Measurements from ENCODE around the gene NEK2.
"Not testable (repeated sequence)": the region's sequence is repeated elsewhere in the genome, so short reads cannot be mapped to it uniquely, and the experiment has no call there.

NEK2 gene

DNA sequence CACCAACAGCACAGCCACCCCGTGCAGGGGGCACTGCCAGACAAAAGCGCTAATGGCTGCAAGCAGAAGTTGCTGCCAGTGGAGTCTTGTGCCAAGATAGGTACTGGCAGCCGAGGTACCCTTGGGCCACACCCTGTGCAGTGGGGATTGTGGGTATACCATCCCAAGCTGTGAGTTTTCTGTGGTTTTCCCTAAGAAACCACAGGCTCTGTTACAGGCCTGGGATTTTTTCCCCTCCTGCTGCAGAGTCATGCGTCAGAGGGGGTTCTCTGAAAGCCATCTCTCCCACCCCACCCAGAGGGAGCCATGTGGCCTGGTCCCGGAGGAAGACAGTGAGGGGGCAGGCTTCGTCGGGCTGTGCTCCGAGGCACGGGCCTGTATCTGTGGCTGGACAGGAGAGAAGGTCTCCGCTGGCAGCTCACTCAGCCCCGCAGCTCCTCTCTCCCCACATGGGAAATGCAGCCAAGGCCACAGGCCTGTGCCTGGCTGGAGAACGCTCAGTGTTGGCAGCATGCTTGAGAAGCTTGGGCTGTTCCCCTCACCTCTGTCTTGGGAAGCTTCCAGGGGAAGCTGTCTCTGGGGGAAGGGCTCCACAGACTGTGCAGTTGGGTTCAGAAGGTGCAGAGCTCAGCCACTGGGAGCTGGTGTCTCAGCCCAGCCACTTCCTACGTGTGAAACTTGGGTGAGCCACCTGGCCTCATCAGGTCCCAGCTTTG, 42.5 kb downstream of the NEK2 start:
- DNase-seq (ENCODE audit: low read depth), result no peak

DNA sequence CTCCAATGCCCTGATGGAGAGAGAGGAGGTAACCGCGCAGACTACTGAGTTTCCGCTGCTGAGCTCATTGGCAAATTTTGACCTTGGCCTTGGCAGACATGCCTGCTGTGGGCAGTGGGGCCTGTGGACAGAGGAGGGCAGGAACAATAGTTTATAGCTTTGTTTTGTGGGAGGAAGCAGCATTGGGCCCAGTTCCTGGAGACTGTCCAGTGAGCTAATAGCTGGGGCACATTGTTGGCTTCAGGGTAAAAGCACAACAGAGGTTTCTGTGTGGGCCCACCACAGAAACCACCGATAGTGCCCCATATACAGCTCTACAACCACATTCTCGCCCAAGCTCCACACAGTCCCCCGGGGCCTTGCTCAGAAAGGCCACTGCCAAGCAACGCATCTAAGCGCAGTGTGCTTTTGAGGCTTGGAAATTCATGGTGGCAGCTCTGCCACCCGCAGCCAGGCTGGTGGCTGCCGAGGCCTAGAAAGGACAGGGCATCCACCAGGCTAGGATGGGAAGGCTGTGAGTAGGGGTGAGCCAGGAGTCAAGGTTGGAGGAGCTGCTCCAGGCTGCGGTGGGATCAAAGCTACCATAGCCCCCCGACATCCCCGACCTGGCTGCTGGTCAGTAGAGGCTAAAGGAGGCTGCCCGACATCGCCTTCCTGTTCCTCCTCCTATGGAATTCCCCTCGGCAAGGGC, 43.2 kb downstream of the NEK2 start:
- DNase-seq (ENCODE audit: low read depth), result no peak

DNA sequence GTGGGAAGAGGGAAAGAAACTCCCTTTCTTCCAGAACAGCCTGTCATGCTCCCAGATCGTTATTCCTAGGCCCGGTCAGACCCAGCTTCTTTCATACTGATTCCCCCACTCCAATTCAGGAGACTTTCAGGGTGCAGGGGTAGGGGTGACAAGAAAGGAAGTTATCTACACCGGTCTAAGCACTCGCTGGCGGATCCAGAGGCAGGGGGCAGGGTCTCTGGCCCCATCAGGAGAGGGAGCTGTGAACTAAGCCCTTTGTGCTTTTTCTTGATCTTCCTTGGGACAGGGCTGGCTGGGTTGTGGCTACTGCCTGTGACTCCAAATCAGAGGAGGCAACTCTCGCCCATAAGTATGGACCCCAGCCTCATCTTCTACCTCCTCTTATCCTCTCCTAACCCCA, 44.3 kb downstream of the NEK2 start:
- no peak for DNase-seq (ENCODE audit: low read depth)

DNA sequence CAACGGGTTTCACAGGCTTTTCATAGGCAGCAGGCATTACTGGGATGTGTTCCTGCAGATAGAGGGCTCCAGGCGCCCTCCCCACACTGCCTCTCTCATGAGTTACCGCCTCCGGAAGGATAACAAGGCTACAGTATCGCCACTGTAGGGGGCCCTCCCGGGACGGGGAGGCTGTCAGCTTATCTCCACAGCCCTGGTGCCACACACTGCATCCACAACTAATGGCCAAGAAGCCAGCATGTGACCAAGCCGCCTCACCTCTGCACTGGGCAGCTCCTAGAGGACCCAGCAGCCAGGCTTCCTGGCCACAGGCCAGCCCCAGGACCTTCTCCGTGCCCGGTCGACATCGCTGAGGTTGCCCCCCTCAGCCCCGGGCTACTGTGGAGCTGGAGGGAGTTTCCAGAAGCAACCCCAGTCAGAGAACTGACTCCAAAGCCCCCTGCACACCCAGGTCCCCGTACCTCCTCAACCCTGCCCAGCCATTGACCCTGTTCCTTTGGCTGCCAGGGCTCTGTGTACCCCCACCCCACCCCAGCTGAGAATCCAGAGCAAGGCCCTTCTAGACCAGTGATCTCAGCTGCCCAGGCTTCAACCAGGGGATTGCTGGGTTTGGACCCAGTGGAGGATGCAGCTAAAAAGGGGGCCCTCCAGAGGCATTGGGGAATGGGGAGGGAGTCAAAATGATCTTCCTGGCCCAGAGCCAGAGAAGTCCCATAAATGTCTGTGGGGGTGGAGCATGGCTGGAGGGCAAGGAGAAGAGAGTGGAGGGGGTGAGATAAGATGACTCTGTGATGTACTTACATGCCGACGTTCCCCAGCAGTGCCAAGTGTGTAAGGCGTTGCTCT, 45.0 kb downstream of the NEK2 start:
- DNase-seq (ENCODE audit: low read depth), result no peak

DNA sequence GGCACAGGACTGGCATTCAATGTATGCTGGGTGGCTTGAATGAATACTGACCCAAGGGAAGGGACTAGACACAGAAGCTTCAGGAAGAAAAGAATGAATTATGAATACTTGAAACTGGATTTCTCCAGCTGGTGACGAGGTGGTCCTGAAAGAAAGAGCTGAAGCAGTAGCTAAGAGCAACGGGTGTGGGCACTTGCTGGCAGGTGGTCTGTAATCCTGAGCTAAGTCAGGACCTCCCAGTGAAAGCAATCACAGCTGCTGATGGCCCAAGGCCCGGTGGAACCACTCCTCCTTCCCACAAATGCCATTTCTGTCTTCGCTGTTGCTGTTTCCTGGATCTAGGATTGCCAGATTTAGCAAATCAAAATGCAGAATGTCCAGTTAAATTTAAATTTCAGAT, 47.0 kb downstream of the NEK2 start:
- DNase-seq (ENCODE audit: low read depth), result no peak

DNA sequence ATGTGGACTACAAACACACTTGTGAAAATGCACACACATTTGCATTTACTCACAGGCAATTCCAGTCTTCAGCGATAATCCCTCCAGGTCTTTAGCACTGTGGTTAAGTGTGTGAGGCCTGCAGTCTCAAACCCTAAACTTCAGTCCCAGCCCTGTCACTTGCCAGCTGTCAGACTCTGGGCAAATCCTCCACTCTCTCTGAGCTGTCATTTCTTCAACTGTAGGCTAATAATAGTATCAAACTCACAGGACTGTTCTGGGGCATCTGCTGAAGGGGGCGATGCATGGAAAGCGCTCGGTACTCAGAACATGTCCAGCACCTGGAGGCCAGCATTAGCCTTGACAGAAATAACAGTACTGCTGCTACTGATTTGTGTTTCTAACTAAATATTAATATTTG, 48.2 kb downstream of the NEK2 start:
- DNase-seq (ENCODE audit: low read depth), result no peak

DNA sequence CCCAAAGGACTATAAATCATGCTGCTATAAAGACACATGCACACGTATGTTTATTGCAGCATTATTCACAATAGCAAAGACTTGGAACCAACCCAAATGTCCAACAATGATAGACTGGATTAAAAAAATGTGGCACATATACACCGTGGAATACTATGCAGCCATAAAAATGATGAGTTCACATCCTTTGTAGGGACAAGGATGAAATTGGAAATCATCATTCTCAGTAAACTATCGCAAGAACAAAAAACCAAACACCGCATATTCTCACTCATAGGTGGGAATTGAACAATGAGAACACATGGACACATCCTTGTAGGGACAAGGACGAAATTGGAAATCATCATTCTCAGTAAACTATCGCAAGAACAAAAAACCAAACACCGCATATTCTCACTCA, 49.6 kb downstream of the NEK2 start:
- not testable (repeated sequence) for DNase-seq (ENCODE audit: low read depth)

DNA sequence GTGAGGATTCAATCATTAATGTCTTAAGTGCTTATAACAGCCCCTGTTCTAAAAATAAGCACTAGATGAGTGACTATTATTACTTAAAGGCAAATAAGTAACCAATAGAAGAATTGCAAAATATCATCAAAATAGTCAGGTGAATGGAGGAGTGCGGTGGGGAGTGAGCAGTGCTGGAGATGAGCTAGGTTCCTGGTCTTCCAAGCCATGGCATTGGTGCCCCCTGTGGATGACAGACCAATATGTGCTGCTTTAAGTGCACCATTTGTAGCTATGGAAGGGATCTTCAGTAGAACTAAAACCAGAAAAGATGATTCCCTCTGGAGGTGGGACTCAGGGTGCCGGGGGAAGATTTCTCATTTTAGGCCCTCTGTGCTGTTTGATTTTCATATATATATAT, 50.4 kb downstream of the NEK2 start:
- DNase-seq (ENCODE audit: low read depth), result no peak

DNA sequence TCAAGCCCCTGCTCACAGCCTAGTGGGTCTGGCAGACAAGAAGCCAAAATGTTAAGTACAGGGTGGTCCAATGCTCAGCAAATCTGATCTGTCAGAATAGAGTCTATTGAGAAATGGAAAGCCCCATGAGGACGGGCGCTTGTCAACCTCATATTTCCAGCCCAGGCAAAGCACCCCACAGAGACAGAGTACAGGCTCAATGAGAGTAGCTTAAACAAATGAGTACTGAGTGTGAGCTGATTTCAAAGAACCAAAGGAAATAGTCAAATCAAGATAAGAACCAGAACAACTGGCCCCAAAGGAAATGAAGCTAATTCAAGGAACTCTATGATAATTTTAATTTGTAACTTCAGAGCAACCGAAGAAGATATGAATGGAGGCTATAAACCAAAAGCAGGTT, 51.9 kb downstream of the NEK2 start:
- DNase-seq (ENCODE audit: low read depth), result no peak

DNA sequence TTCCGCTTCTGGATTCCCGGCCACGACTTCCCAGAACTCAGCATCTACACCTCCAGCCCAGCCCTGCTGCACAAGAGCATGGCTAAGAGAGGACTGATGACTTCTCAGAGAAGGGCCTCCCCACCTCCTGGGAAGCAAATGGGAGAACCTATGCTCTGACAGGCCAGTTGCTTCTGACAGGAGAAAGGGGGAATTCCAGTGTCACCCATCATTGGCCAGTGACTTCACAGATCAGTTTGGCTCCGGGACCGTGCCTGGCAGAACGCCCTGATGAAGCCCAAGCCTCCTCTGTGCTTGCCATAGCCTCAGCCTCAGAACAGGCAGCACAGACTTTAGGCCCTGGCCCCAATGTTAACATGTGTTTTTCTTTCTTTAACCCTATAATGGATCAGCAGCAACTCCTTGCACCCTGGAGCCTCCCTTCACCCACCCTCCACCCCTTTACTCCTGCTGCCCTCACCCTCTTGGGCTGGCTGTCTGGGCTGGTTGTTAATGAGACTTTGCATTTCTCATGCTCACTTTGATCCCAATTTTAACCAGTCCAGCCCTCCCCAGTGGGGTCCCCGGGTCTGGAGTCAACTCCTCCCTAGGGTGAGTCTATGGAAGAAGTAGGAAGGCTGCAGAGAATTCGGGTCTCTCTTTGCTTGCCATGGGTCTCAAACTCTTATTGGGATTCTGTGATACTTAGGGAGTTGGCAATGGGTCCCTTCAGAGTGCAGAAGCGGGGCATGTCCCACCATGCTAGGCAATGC, 53.8 kb downstream of the NEK2 start:
- no peak for DNase-seq (ENCODE audit: low read depth)

DNA sequence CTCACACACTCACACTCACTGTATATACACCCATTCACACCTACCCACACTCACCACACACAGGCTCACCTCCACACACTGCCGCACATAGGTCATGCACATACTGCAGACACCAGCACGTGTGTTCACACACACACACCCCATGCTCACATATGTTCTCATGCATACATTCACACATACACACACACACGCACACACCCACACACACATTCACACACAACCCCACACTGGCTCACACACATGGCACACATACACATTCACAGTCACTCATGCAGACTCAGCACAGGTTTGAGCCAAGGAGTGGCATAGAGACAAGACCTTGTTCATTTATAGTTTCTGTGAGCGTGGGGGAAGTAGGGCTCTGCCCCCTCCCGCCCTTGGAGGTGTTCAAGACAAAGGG, 55.3 kb downstream of the NEK2 start:
- DNase-seq (ENCODE audit: low read depth), result no peak

DNA sequence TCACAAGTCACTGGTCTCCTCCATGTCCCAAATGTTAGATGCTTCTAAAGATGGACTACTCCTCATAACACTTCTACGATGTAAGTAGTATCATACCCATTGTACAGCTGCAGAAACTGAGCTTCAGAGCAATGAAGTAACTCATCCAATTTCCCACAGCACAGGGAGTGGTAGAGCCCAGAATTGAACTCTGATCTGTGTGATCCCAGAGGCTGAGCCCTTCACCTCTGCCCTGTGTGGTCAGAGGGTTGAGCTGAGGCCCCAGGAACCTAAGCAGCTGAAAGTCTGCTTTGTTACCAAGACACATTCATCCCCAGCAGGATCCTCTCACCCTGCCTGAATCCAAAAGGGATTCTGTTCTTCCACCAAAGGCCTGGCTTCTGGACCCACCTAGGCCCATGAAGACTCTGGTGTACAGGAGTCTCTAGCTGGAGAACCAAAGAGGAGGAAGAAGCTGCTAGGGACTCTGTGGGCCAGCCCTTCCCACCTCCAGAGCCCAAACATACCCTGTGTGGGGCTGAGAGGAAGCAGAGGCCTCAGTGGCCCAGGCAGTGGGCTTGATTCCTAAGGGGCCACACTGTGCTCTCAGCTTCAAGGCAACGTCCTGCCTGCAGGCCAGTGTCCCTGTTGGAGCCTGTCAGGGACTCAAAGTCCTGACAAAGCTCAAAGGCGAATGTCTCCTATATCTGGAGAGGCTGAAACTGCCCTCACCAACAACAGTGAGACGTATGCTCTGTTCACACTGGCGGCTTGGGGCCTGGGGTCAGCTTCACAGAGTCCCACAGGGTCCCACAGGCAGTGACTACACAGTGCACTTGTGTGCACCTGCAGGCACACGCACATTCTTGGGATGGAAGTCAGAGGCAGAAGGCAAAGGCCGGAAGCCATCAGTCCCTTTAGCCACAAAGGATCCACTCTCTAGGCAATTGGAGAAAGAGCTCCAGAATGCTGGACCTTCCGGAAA, 56.1 kb downstream of the NEK2 start:
- DNase-seq (ENCODE audit: low read depth), result no peak

DNA sequence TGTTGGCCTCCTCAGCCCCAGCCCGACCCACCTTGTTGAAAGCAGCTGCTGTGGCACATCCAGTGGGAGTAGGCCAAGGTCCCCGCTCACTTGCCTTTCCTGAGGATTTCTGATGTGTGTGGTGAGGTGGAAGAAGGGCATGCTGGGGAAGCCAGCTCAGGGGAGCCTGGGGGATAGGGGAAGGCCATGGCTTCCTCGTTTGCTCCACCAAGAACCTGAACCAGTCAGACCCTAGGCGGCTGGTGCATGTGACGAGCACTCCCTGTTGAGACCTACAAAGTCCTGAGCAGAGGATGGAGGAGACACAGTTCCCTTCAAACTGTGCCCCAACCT, 58.5 kb downstream of the NEK2 start:
- no peak for DNase-seq (ENCODE audit: low read depth)

DNA sequence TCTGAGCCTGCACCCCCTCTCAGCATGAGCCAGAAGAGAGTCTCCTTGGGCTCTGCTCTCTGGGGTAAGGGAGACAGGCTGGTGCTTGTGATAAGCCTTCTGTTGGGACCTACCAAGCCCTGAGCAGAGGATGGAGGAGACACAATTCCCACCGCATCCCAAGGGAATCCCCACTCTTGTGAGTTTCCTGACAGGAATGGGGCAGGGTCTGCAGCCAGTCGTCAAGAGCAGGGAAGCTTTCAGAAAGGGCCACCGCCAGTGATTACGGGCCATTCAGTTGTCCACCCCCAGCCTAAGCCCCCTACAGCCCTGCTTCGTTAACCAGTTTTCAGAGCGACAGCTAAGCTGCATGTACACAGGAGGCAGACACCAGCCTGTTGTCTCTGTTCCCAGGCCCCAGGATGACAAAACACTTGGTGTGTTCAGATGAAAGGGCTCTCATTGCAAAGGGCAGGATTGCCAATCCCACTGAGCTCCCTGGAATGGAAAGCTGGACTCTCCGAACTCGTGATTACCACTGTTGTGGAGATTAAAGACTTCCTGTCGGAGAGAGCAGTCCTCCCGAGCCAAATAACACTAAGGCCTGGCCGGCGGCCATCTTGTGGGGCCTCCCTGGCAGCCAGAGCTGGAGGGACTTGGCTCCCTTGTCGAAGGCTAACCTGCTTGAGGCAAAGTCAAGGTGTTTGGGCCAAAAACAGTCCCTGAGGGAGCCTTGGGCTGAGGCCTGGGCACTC, 59.0 kb downstream of the NEK2 start:
- DNase-seq (ENCODE audit: low read depth), result no peak

DNA sequence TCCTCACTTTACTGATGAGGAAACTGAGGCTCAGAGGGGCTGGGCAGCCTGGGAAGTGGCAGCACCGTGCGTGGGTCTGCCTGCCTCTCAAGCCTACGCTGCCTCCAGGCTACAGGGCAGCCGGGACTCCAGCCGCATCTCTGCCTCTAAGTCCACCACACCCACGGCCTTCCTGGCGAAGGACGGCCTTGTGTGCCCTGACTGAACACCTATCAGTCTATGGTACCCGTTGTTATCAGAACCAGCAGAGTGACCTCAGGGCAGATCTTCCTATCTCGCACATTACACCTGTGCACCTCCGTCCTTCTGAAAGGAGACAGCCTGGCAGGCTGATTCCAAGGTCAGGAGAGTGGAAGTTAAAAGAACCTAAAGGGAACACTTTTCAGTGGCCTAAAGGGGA, 60.8 kb downstream of the NEK2 start:
- DNase-seq (ENCODE audit: low read depth), result no peak

DNA sequence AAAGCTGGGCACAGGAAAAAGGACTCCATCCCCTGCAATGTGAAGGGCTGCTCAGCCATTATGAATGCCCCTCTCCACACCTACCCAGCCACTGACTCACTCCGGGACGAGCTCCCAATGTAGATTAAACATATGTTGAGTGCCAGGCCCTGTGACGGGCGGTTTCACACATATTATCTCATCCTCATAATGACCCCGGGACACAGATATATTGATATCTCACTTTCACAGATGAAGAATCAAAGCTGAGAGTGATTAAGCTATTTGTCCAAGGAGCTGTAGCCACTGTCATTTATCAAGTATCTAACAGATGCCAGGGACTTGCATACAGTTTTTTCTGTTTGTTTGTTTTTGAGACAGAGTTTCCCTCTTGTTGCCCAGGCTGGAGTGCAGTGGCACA, 61.5 kb downstream of the NEK2 start:
- DNase-seq (ENCODE audit: low read depth), result no peak

DNA sequence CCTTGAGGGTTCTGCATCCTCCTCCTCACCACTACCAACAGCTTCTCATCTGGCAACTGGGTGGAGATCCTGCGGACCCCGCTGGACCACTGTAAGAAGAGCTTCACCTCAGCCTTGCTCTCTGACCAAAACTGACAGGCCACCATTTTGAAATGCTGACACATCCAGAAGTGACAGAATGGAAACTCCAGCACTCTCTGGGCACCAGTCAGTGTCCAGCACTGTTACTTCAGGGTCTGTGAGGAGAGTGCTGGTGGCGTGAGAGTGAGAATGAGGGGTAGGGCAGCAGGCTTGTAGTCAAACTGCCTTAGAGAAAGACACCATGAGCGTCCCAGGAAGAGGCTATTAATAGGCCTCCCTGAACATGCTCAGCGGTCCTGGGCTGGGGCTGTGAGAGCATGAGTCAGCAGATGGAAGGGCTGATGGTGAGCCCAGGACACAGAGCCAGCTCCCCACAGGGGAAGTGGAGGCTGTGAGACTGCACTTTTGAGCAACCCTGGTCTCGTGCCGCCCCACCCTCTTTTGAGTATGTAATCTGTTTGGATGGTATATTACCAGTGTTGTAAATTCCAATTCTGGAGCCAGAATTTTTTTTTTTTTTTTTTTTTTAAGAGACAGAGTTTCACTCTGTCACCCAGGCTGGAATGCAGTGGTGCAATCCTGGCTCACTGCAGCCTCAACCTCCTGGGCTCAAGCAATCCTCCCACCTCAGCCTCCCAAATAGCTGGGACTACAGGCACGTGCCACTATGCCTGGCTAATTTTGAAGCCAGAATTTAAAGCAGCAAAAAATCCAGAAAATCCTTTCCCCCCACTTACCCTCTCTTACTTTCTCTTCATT, 62.1 kb downstream of the NEK2 start:
- no peak for DNase-seq (ENCODE audit: low read depth)

DNA sequence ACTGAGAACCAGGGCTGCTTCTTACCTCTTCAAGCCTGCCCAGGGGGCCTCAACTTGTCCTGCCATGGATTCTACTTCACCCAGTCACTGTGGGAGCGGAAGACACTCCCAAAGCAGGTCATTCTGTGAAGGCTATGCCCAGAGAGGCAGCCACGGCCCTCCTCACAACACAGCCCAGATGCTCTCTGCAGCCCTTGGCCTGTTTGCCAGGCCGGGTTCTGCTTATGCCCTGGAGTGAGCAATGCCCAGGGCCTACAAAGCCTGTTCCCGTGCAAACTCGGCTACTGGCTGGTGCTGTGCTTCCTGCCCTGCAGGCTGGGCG, 62.7 kb downstream of the NEK2 start:
- DNase-seq (ENCODE audit: low read depth), result no peak
